OCI-LY3 (cell line): ENCODE results near the gene APAF1.

ENCODE experiments used
- H2AFZ ChIP-seq: fragments of 200-600, 300-600 bp; shearing (Covaris generic); 2 replicates; pipeline ENCODE4 v1.6.0; 2014; ENCODE audit warnings: antibody characterized with exemption, low read depth, low read length
- H3K27ac ChIP-seq: fragments of 200-600, 300-600 bp; sonication (generic); 2 replicates; pipeline ENCODE4 v1.5.1; 2014; ENCODE audit warnings: mild to moderate bottlenecking, low read length, moderate library complexity, mixed read lengths
- H3K27me3 ChIP-seq: fragments of 200-600, 300-600 bp; sonication (generic); 2 replicates; pipeline ENCODE4 v1.6.1; 2014; ENCODE audit warnings: low read depth, low read length, mixed read lengths
- H3K36me3 ChIP-seq: fragments of 200-600, 300-600 bp; sonication (generic); replicated peaks from 2 replicates; pipeline ENCODE3; 2014; ENCODE audit warnings: low read depth, low read length, mixed read lengths
- H3K4me1 ChIP-seq: fragments of 300-600, 200-600 bp; sonication (generic); 2 replicates; pipeline ENCODE4 v1.6.1; 2014; ENCODE audit warnings: low read length, mixed read lengths
- H3K4me2 ChIP-seq: fragments of 200-600, 300-600 bp; sonication (generic); 2 replicates; pipeline ENCODE4 v1.6.1; 2014; ENCODE audit warnings: low read length, mixed read lengths
- H3K4me3 ChIP-seq: fragments of 300-600, 200-600 bp; sonication (generic); 2 replicates; pipeline ENCODE4 v1.5.1; 2014; ENCODE audit warnings: antibody characterized with exemption, mild to moderate bottlenecking, low read length, moderate library complexity
- H3K79me2 ChIP-seq: fragments of 300-600, 200-600 bp; shearing (Covaris generic); 2 replicates; pipeline ENCODE4 v1.6.1; 2014; ENCODE audit warnings: mild to moderate bottlenecking, low read length, mixed read lengths
- H3K9ac ChIP-seq: fragments of 300-600, 200-600 bp; shearing (Covaris generic); 2 replicates; pipeline ENCODE4 v1.6.0; 2014; ENCODE audit warnings: mild to moderate bottlenecking, low read length, moderate library complexity
- H3K9me3 ChIP-seq: fragments of 200-600, 300-600 bp; shearing (Covaris generic); 2 replicates; pipeline ENCODE4 v1.6.1; 2014; ENCODE audit warnings: low read length, mixed read lengths; ENCODE audit not compliant: insufficient read depth
- H4K20me1 ChIP-seq: fragments of 200-600, 300-600 bp; sonication (generic); 2 replicates; pipeline ENCODE4 v1.6.1; 2016; ENCODE audit warnings: low read length, mixed read lengths; ENCODE audit not compliant: insufficient read depth
- CTCF ChIP-seq: fragments of 200-600, 300-600 bp; sonication (generic); IDR thresholded peaks from 2 replicates; pipeline ENCODE4 v1.5.1; 2014; ENCODE audit warnings: antibody characterized with exemption, low read length, low read depth
- EZH2phosphoT487 ChIP-seq: fragments of 200-600 bp; shearing (Covaris generic); IDR thresholded peaks from 2 replicates; pipeline ENCODE4 v1.6.1; 2018; ENCODE audit warnings: antibody characterized with exemption, mixed run types, low read depth

Gene APAF1

GRCh38 chr12:98738002-98738401, 92.9 kb downstream of the APAF1 start:
- Histone ChIP-seq H3K36me3 (no peaks in the 10 kb centered on the region), H3K79me2 (no peaks in the 10 kb centered on the region), H4K20me1 (no peaks in the 10 kb centered on the region), H3K27ac (no peak overlapping the region), H3K4me2 (no peak overlapping the region), H2AFZ (no peak overlapping the region), H3K9me3 (no peaks in the 10 kb centered on the region), H3K4me1 (no peaks in the 10 kb centered on the region), H3K9ac (no peak overlapping the region), H3K27me3 (no peaks in the 10 kb centered on the region), H3K4me3 (no peak overlapping the region)
- TF ChIP-seq CTCF (no peak), EZH2phosphoT487 (no peak)

GRCh38 chr12:98738539-98738938, 93.4 kb downstream of the APAF1 start:
- H3K4me2 ChIP-seq = no peak overlapping the region
- no peak overlapping the region for H2AFZ ChIP-seq
- H3K27ac ChIP-seq = no peak overlapping the region
- no peak overlapping the region for H3K4me3 ChIP-seq
- H3K27me3 ChIP-seq = no peaks in the 10 kb centered on the region
- no peaks in the 10 kb centered on the region for H3K36me3 ChIP-seq
- no peak for TF ChIP-seq EZH2phosphoT487
- no peaks in the 10 kb centered on the region for H3K79me2 ChIP-seq
- no peaks in the 10 kb centered on the region for H3K4me1 ChIP-seq
- H4K20me1 ChIP-seq = no peaks in the 10 kb centered on the region
- no peak overlapping the region for H3K9ac ChIP-seq
- no peaks in the 10 kb centered on the region for H3K9me3 ChIP-seq

DNA sequence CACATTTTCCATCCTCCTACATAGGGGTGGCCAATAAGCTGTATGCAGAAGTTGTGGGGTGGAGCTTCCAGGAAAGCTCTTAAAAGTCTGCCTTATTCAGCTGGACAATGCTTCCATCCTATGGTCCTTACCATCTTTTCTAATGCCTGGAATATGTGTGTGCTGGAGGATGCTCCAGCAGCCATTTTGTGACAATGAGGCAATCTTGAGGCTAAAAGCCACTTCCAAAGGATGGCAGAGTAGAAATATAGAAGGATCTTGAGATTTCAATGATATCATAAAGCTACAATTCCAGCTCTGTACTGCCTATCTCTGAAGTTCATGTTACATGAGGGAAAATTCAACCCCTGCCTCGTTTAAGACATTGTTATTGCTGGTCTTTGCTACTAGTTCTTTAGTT, 95.7 kb downstream of the APAF1 start:
- no peaks in the 10 kb centered on the region for H3K36me3 ChIP-seq
- no peaks in the 10 kb centered on the region for H3K27me3 ChIP-seq
- H4K20me1 ChIP-seq = no peaks in the 10 kb centered on the region
- no peak overlapping the region for H3K4me2 ChIP-seq
- no peak overlapping the region for H3K4me3 ChIP-seq
- H3K9me3 ChIP-seq = no peaks in the 10 kb centered on the region
- no peak overlapping the region for H2AFZ ChIP-seq
- H3K9ac ChIP-seq = no peak overlapping the region
- TF ChIP-seq CTCF (no peak), EZH2phosphoT487 (no peak)
- peaks cover 5% of the 10 kb centered on the region; the same call in 1 of the 2 replicates for H3K4me1 ChIP-seq
- no peaks in the 10 kb centered on the region for H3K79me2 ChIP-seq
- H3K27ac ChIP-seq = no peak overlapping the region

- Histone ChIP-seq H2AFZ (no peak overlapping the region), H3K79me2 (no peaks in the 10 kb centered on the region), H3K9ac (no peak overlapping the region), H3K4me3 (no peak overlapping the region), H3K9me3 (no peaks in the 10 kb centered on the region), H3K4me1 (peaks cover 8% of the 10 kb centered on the region; the same call in 1 of the 2 replicates), H3K36me3 (no peaks in the 10 kb centered on the region), H3K27me3 (0 out of 2 replicates have a peak, but pooled peaks cover under 1% of the 10 kb centered on the region), H3K27ac (no peak overlapping the region), H3K4me2 (no peak overlapping the region), H4K20me1 (no peaks in the 10 kb centered on the region)
- TF ChIP-seq EZH2phosphoT487 (no peak), CTCF (no peak)
Measured at GRCh38 chr12:98741196-98741555, 96.1 kb downstream of the APAF1 start.
